ENCODE data around the gene CIAPIN1. TPM values are rescaled to one million over a fixed set of nuclear protein-coding genes. Genes with fewer than 3 reads are reported as not detected.

CIAPIN1 gene
- total RNA-seq, 1 experiment from 2014 or later, result 68.5 TPM

DNA sequence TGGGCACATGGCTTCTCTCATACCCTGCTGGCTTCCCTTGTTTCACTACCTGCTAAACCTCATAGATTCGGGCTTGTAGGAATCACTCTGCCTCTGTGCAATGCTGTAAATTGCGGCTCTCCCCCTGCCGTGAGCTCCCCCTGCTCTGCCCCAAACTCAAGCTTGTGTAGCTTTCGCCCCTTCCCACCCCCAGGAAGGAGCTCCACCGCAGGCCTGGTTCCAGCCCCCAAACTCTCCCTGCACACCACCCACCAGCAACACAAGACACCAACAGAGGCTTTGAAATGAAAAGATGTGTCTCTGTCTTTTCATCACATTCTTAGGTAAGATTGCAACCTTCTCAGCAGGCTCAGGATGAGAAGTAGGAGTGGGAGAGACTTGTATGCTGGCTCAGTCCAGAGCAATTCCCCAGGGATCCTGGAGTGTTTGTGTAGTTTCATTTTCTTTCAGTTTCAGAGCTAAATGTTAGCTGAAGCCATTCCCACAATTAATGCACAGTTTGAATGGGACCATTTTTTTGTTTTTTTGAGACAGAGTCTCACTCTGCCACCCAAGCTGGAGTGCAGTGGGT lies 60.7 kb downstream of the CIAPIN1 start:
- H3K9ac ChIP-seq (ENCODE audit: low read length), result no peak overlapping the region
- H3K36me3 ChIP-seq (ENCODE audit: control insufficient read depth in 1 of 2, insufficient read depth in 2 of 2, low read length in 2 of 2), result no peaks in the 10 kb centered on the region
- no peak overlapping the region for H2AFZ ChIP-seq (ENCODE audit: low read depth, low read length, poor library complexity, severe bottlenecking)
- H3K9me3 ChIP-seq (ENCODE audit: control insufficient read depth in 1 of 2, insufficient read depth in 1 of 2, low read depth in 1 of 2, low read length in 2 of 2), result no peaks in the 10 kb centered on the region
- peaks cover 0 to 17% of the 10 kb centered on the region in 2 experiments; a peak in 2 of 4 replicates for H3K4me1 ChIP-seq (ENCODE audit: control insufficient read depth in 1 of 2, insufficient read depth in 2 of 2, low read length in 2 of 2)
- no peaks in the 10 kb centered on the region for H4K20me1 ChIP-seq (ENCODE audit: insufficient read depth)
- H3K27ac ChIP-seq (ENCODE audit: low read depth, low read length), result no peak overlapping the region
- H3K27me3 ChIP-seq (ENCODE audit: insufficient read depth, low read length), result 0 out of 2 replicates have a peak, but pooled peaks cover 3% of the 10 kb centered on the region
- ATAC-seq, result no peak
- BruUV-seq (replicated peaks), result no TSS peak
- no peak overlapping the region for H3K4me3 ChIP-seq (replicated peaks in 1 of 2; ENCODE audit: low read depth in 1 of 2, low read length in 2 of 2)
- H3K4me2 ChIP-seq (ENCODE audit: low read length), result no peak overlapping the region
- intact Hi-C loops (cut with micrococcal nuclease), result no loop called here
- ChIA-PET POLR2A (no interaction called here), CTCF (interaction anchor here (1.0 kb wide), 1 partner anchor 31 kb away, joined by 4 read pairs; no protein-coding TSS in a partner anchor), RAD21 (ENCODE audit: low non-redundant PET in 1 of 2, low total read pairs in 2 of 2, uncharacterized antibody in 2 of 2, unreplicated experiment in 2 of 2) (no interaction called here)
- TF ChIP-seq, protein P1, sequence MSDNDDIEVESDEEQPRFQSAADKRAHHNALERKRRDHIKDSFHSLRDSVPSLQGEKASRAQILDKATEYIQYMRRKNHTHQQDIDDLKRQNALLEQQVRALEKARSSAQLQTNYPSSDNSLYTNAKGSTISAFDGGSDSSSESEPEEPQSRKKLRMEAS (IDR thresholded peaks at IDR 0.05), result no peak
- TF ChIP-seq, protein P2, sequence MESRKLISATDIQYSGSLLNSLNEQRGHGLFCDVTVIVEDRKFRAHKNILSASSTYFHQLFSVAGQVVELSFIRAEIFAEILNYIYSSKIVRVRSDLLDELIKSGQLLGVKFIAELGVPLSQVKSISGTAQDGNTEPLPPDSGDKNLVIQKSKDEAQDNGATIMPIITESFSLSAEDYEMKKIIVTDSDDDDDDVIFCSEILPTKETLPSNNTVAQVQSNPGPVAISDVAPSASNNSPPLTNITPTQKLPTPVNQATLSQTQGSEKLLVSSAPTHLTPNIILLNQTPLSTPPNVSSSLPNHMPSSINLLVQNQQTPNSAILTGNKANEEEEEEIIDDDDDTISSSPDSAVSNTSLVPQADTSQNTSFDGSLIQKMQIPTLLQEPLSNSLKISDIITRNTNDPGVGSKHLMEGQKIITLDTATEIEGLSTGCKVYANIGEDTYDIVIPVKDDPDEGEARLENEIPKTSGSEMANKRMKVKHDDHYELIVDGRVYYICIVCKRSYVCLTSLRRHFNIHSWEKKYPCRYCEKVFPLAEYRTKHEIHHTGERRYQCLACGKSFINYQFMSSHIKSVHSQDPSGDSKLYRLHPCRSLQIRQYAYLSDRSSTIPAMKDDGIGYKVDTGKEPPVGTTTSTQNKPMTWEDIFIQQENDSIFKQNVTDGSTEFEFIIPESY (IDR thresholded peaks at IDR 0.05; ENCODE audit: extremely low read depth, insufficient replicate concordance, low read length), result no peak
- no peak for TF ChIP-seq POLR2AphosphoS5 (IDR thresholded peaks at IDR 0.05; ENCODE audit: low read depth, low read length)
- TF ChIP-seq FOSL1 (IDR thresholded peaks at IDR 0.05; ENCODE audit: low read depth), result no peak
- TF ChIP-seq JUND (IDR thresholded peaks at IDR 0.05), result no peak
- no peak for TF ChIP-seq SIN3A (IDR thresholded peaks at IDR 0.05; ENCODE audit: low read depth)
- TF ChIP-seq, protein P3, sequence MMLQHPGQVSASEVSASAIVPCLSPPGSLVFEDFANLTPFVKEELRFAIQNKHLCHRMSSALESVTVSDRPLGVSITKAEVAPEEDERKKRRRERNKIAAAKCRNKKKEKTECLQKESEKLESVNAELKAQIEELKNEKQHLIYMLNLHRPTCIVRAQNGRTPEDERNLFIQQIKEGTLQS (IDR thresholded peaks at IDR 0.05), result no peak
- no peak for TF ChIP-seq ELF1 (IDR thresholded peaks at IDR 0.05; ENCODE audit: borderline replicate concordance, low read depth)
- H3K9me2 ChIP-seq (ENCODE audit: insufficient read depth), result no peaks in the 10 kb centered on the region
- H3K79me2 ChIP-seq (ENCODE audit: insufficient read depth, low read length), result no peaks in the 10 kb centered on the region
- no peak for DNase-seq (ENCODE audit: low read depth, low spot score)
